ENCODE results near the gene SYNE1. TPM values are rescaled to one million over a fixed set of nuclear protein-coding genes. Genes with fewer than 3 reads are reported as not detected.

The SYNE1 gene
- total RNA-seq, 3 donors from 2014 or later, result 16.8 to 78.6 (median 22.3) TPM

DNA sequence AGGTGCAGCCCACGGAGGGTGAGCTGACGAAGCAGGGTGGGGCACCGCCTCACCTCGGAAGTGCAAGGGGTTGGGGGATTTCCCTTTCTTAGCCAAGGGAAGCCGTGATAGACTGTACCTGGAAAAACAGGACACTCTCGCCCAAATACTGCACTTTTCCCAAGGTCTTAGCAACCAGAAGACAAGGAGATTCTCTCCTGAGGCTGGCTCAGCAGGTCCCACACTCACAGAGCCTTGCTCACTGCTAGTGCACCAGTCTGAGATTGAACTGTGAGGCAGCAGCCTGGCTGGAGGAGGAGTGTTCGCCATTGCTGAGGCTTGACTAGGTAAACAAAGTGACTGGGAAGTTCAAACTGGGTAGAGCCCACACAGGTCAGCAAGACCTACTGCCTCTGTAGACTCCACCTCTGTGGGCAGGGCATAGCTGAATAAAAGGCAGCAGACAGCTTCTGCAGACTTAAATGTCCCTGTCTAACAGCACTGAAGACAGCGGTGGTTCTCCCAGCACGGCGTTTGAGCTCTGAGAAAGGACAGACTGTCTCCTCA lies 28.0 kb downstream of the SYNE1 start:
- H3K9me3 ChIP-seq, result no peaks in the 10 kb centered on the region
- TF ChIP-seq, protein P1, sequence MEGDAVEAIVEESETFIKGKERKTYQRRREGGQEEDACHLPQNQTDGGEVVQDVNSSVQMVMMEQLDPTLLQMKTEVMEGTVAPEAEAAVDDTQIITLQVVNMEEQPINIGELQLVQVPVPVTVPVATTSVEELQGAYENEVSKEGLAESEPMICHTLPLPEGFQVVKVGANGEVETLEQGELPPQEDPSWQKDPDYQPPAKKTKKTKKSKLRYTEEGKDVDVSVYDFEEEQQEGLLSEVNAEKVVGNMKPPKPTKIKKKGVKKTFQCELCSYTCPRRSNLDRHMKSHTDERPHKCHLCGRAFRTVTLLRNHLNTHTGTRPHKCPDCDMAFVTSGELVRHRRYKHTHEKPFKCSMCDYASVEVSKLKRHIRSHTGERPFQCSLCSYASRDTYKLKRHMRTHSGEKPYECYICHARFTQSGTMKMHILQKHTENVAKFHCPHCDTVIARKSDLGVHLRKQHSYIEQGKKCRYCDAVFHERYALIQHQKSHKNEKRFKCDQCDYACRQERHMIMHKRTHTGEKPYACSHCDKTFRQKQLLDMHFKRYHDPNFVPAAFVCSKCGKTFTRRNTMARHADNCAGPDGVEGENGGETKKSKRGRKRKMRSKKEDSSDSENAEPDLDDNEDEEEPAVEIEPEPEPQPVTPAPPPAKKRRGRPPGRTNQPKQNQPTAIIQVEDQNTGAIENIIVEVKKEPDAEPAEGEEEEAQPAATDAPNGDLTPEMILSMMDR (IDR thresholded peaks at IDR 0.05), result no peak
- H3K36me3 ChIP-seq (ENCODE audit: low read depth), result no peaks in the 10 kb centered on the region
- no peaks in the 10 kb centered on the region for H3K4me1 ChIP-seq (ENCODE audit: low read depth)
- H3K4me3 ChIP-seq, result no peak overlapping the region
- DNase-seq (no peak), ATAC-seq (no peak)
- intact Hi-C loops (cut with DNase I, micrococcal nuclease), result no loop called here

DNA sequence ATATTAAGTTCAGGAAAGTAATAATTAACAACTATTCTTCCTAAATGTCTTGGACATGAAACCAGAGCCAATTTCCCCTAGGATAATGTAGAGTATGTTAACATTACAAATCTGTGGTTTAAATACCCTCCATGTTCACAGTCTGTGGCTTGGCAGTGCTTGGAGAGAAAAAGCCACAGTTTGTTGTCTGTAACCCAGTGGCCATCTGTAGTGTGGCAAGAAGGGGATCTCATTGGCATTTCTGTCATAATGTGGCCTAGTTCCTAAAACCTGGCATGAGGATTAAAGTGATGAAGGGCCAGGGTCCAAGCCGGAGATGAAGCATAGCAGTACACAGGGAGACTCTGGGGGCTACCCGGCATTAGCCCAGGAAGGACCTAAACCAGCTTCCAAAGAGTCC lies 31.2 kb downstream of the SYNE1 start:
- intact Hi-C loops (cut with DNase I, micrococcal nuclease), result no loop called here
- Histone ChIP-seq H3K9me3 (no peaks in the 10 kb centered on the region), H3K4me1 (ENCODE audit: low read depth) (no peaks in the 10 kb centered on the region), H3K4me3 (no peak overlapping the region), H3K36me3 (ENCODE audit: low read depth) (no peaks in the 10 kb centered on the region)
- no peak for DNase-seq
- no peak for ATAC-seq
- TF ChIP-seq, protein P1 (IDR thresholded peaks at IDR 0.05), result no peak

DNA sequence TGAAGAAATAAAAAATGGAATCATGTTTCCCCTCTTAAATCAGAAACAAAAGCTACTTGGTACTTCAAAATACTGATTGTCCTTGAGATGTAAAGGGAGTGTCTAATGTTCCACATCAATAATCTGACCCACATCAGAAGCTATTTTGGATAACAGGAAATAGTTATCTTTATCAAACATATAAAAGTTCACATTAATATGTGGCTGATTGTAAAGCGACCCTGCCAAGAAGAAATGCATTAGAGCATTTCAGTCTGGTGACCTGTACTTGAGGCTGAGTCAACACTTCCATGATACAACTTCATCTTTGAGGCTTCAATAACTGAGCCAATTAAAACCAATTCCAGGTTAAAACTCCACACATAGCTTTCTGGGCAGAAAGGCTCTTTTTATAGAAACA lies 31.8 kb downstream of the SYNE1 start:
- Histone ChIP-seq H3K4me1 (ENCODE audit: low read depth) (no peaks in the 10 kb centered on the region), H3K36me3 (ENCODE audit: low read depth) (no peaks in the 10 kb centered on the region), H3K9me3 (no peaks in the 10 kb centered on the region), H3K4me3 (no peak overlapping the region)
- intact Hi-C loops (cut with DNase I, micrococcal nuclease), result no loop called here
- TF ChIP-seq, protein P1 (IDR thresholded peaks at IDR 0.05), result no peak
- DNase-seq (no peak), ATAC-seq (no peak)

DNA sequence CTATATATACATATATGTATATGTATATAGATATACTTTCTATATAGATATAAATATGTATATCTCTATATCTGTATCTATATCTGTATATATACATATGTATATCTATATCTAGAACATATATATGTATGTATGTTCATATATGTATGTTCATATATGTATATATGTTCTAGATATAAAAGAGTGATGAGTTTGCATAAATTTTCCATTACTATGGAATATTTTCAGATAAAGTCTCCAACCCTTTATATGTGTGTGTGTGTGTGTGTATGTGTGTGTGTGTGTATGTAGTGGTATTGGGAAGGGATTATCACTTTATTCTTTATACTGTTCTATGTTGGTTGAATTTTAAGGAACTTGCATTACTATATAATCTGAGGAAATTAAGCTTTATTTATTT lies 33.3 kb downstream of the SYNE1 start:
- H3K4me1 ChIP-seq (ENCODE audit: low read depth), result no peaks in the 10 kb centered on the region
- ATAC-seq, result no peak
- H3K4me3 ChIP-seq, result no peak overlapping the region
- DNase-seq, result no peak
- H3K36me3 ChIP-seq (ENCODE audit: low read depth), result no peaks in the 10 kb centered on the region
- no peaks in the 10 kb centered on the region for H3K9me3 ChIP-seq
- TF ChIP-seq, protein P1 (IDR thresholded peaks at IDR 0.05), result no peak
- intact Hi-C loops (cut with DNase I, micrococcal nuclease), result no loop called here

- ATAC-seq, result no peak
- no peaks in the 10 kb centered on the region for H3K4me1 ChIP-seq (ENCODE audit: low read depth)
These were observed 37.1 kb downstream of the SYNE1 start for GRCh38 chr6:152600022-152600421.

More at GRCh38 chr6:152600022-152600421, 37.1 kb downstream of the SYNE1 start:
- TF ChIP-seq, protein P1 (IDR thresholded peaks at IDR 0.05), result no peak
- Histone ChIP-seq H3K9me3 (no peaks in the 10 kb centered on the region), H3K36me3 (ENCODE audit: low read depth) (no peaks in the 10 kb centered on the region), H3K4me3 (no peak overlapping the region)
- no peak for DNase-seq
- intact Hi-C loops (cut with DNase I, micrococcal nuclease), result no loop called here
